ENCODE measurements around the gene CACNA2D2. TPM values are rescaled to one million over a fixed set of nuclear protein-coding genes. Genes with fewer than 3 reads are reported as not detected.

The CACNA2D2 gene
- total RNA-seq, 2 donors from 2014 or later, result 1.3 TPM

DNA sequence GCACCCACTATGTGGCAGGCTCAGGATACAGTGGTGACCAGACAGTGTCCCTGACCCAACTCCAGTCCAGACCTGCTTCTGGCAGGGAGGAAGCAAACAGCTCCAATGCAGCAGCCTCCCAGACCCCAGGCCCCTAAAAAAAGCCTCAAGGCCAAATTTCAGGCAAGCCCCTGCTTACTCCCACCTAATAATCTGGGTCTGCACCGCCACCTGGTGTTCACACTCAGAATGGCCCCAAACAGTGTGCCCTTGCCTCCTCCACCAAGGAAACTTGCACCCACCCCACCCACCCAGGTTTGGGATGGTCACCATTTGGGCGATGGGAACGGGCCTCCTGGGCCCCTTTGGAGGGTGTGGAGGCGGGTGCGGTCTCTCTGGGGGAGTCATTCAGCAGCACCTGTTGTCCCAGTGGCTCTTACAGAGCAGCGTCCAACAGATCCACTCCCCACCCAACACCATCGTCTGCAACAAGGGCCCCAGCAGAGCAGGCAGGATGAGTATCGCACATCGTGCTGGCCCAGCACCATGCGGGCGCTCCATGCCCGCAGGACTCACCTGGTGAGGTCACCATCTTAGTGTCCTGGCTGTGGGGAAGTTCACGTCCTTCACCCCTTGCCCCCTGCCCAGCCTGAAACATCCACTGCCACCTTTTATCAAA, 46.8 kb upstream of the CACNA2D2 start:
- TF ChIP-seq, protein P1, sequence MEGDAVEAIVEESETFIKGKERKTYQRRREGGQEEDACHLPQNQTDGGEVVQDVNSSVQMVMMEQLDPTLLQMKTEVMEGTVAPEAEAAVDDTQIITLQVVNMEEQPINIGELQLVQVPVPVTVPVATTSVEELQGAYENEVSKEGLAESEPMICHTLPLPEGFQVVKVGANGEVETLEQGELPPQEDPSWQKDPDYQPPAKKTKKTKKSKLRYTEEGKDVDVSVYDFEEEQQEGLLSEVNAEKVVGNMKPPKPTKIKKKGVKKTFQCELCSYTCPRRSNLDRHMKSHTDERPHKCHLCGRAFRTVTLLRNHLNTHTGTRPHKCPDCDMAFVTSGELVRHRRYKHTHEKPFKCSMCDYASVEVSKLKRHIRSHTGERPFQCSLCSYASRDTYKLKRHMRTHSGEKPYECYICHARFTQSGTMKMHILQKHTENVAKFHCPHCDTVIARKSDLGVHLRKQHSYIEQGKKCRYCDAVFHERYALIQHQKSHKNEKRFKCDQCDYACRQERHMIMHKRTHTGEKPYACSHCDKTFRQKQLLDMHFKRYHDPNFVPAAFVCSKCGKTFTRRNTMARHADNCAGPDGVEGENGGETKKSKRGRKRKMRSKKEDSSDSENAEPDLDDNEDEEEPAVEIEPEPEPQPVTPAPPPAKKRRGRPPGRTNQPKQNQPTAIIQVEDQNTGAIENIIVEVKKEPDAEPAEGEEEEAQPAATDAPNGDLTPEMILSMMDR (IDR thresholded peaks at IDR 0.05), result peak; percentile 44 to 76 (median 62)
- no peak for TF ChIP-seq POLR2A (IDR thresholded peaks at IDR 0.05)
- Histone ChIP-seq H3K9me3 (no peaks in the 10 kb centered on the region), H3K27me3 (no peaks in the 10 kb centered on the region), H3K4me1 (no peaks in the 10 kb centered on the region), H3K27ac (no peak overlapping the region), H3K4me3 (no peak overlapping the region), H3K36me3 (replicated peaks in 1 of 2; ENCODE audit: insufficient read depth in 1 of 2, low read depth in 2 of 2) (no peaks in the 10 kb centered on the region)
- DNase-seq (peak; percentile 42 to 71 (median 60)), ATAC-seq (peak; percentile 58)
- 32 to 38% methylated on average over 7 to 13 of the region's 13 CpGs for WGBS, 2 donors
- intact Hi-C loops (cut with DNase I), result no loop called here

DNA sequence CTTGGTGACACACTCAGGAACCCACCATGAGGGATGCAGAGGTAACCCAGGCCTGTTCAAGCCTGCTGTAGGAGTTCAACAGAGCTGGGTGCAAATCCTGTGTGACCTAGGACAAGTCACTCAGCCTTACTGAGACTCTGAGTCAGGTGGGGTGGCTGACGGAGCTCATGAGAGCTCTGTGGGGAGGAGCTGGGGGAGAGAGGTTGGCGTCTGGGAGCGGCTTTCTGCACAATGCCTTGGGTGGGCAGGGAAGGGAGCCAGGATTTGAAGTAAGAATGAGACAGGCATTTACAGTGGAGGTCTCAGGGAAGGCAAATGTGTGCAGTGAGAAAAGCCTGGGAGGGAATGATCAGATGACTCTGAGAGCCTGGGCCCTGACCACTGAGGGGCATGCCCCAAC, 45.8 kb upstream of the CACNA2D2 start:
- no peak for DNase-seq
- Histone ChIP-seq H3K4me1 (no peaks in the 10 kb centered on the region), H3K36me3 (replicated peaks in 1 of 2; ENCODE audit: insufficient read depth in 1 of 2, low read depth in 2 of 2) (no peaks in the 10 kb centered on the region), H3K27ac (no peak overlapping the region), H3K9me3 (no peaks in the 10 kb centered on the region), H3K4me3 (no peak overlapping the region), H3K27me3 (no peaks in the 10 kb centered on the region)
- TF ChIP-seq, protein P1 (IDR thresholded peaks at IDR 0.05), result no peak
- TF ChIP-seq POLR2A (IDR thresholded peaks at IDR 0.05), result no peak
- ATAC-seq, result no peak
- intact Hi-C loops (cut with DNase I), result loop anchor here (10.0 kb wide), 1 partner anchor 204 kb away; the partner anchor contains the start of genes RASSF1 and ZMYND10
- WGBS, 2 donors, result 84 to 94% methylated on average over 3 of the region's 3 CpGs

DNA sequence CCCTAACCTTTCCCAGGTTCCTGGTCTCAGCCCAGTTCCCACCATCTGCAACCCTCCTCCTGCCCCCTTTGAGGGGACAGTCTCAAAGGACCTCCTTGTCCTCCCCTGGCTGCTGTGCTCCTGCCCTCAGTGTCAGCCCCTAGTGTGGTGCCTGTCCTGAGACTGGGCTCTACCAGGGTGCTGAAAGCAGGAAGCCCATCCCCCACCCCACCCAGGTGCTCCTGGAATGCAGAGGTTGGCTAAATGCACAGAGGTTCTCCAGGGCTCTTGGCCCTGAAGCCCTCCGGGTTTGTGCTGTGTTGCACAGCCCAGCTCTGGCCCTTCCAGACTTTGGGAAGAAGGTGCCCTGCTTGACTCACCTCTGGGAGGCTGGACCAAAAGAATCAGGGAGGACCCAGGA, 42.3 kb upstream of the CACNA2D2 start:
- no peaks in the 10 kb centered on the region for H3K27me3 ChIP-seq
- no peaks in the 10 kb centered on the region for H3K9me3 ChIP-seq
- no peaks in the 10 kb centered on the region for H3K4me1 ChIP-seq
- H3K27ac ChIP-seq, result no peak overlapping the region
- no peak overlapping the region for H3K4me3 ChIP-seq
- TF ChIP-seq, protein P1 (IDR thresholded peaks at IDR 0.05), result no peak
- no peak for TF ChIP-seq POLR2A (IDR thresholded peaks at IDR 0.05)
- intact Hi-C loops (cut with DNase I), result loop anchor here (10.0 kb wide), 1 partner anchor 201 kb away; the partner anchor contains the start of genes RASSF1 and ZMYND10
- ATAC-seq, result no peak
- no peaks in the 10 kb centered on the region for H3K36me3 ChIP-seq (replicated peaks in 1 of 2; ENCODE audit: insufficient read depth in 1 of 2, low read depth in 2 of 2)
- no peak for DNase-seq
- WGBS, 2 donors, result 17 to 83% methylated on average over 1 of the region's 1 CpG

DNA sequence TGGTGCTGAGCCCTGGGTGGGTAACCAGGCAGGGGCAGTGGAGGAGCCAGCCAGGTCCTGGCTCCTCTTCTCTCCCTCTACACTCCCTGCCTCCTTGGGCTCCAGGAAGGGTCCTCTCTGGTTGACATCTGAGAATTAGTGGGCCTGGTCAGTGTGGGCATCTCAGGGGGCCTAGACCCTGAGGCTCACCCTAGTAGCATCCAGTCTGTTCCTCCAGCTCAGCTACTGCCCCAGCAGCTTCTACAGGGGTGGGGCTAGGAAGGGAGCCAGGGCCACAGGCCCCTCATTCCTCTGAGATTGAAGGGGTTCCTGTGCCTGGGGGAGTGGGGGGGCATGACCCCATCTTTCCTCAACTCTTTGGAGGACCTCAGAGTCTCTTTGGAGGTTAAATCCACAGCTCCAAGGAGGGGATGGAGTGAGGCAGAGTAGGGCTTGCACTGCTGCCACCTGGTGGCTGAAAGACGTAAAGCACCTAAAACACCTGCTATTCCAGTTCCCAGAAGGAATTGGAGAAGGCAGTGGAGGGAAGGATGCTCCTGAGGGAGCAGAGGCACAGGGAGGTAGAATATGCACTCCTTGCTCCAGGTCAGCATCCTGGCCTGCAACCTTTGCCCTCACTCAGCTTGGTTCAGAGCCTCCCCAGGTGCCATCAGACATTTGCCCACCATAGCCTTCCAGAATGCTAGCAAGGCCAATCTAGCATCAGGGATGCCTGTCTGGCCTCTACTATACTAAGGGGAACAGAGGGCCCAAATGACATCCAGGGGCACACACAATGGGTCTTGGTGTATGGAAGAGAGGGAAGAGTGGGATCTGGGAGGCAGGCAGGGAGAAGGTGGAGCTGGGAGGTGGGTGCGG, 39.0 kb upstream of the CACNA2D2 start:
- peak; percentile 73 to 84 (median 77) for DNase-seq
- intact Hi-C loops (cut with DNase I), result loop anchor here (5.0 to 10.0 kb wide), 2 partner anchors 105 to 198 kb away; partner anchors contain the start of genes RASSF1 and ZMYND10

More for the DNA sequence above, 39.0 kb upstream of the CACNA2D2 start:
- Histone ChIP-seq H3K9me3 (no peaks in the 10 kb centered on the region), H3K4me1 (no peaks in the 10 kb centered on the region), H3K27ac (no peak overlapping the region), H3K27me3 (no peaks in the 10 kb centered on the region), H3K36me3 (replicated peaks in 1 of 2; ENCODE audit: insufficient read depth in 1 of 2, low read depth in 2 of 2) (no peaks in the 10 kb centered on the region), H3K4me3 (no peak overlapping the region)
- 44 to 50% methylated on average over 2 of the region's 2 CpGs for WGBS, 2 donors
- no peak for TF ChIP-seq POLR2A (IDR thresholded peaks at IDR 0.05)
- TF ChIP-seq, protein P1 (IDR thresholded peaks at IDR 0.05), result peak; percentile 77 to 88 (median 84)
- peak; percentile 83 for ATAC-seq

All from body of pancreas (tissue), 4 donors.